D721Med (cell line): ENCODE data around the gene MVB12B.

Source experiments
- DNase-seq: peaks from one replicate; pipeline ENCODE4 v3.0.0; 2011; ENCODE audit warnings: low spot score; ENCODE audit not compliant: insufficient read length
- FAIRE-seq: peaks from 2 replicates; lab custom pipeline; 2011; peaks lifted over from hg19 to GRCh38; lab: Jason Lieb, UNC
- CTCF ChIP-seq: IDR thresholded peaks from 2 replicates; pipeline ENCODE4 v1.5.1; 2012; ENCODE audit warnings: mild to moderate bottlenecking, control low read depth; ENCODE audit not compliant: insufficient read depth; ENCODE audit errors: missing control alignments

The MVB12B gene

GRCh38 chr9:126516936-126517832 lies 190.6 kb downstream of the MVB12B start:
- no peak for TF ChIP-seq CTCF
- FAIRE-seq (no peak), DNase-seq (no peak)

GRCh38 chr9:126517833-126518356 lies 191.3 kb downstream of the MVB12B start:
- DNase-seq (no peak), FAIRE-seq (no peak)
- TF ChIP-seq CTCF = no peak

- TF ChIP-seq CTCF = no peak
- FAIRE-seq = no peak
- no peak for DNase-seq
Measured at GRCh38 chr9:126518763-126519162, 192.1 kb downstream of the MVB12B start.

GRCh38 chr9:126519660-126520420 lies 193.2 kb downstream of the MVB12B start:
- TF ChIP-seq CTCF = no peak
- DNase-seq (no peak), FAIRE-seq (no peak)

GRCh38 chr9:126520453-126520852 lies 193.8 kb downstream of the MVB12B start:
- DNase-seq = no peak
- no peak for FAIRE-seq
- TF ChIP-seq CTCF = no peak

- DNase-seq = no peak
- no peak for TF ChIP-seq CTCF
- FAIRE-seq = no peak
Measured at GRCh38 chr9:126521089-126521488, 194.5 kb downstream of the MVB12B start.

GRCh38 chr9:126521551-126521950 lies 194.9 kb downstream of the MVB12B start:
- no peak for DNase-seq
- FAIRE-seq = no peak
- no peak for TF ChIP-seq CTCF
